Upper lobe of right lung (tissue), 1 donor: ENCODE results near the gene ZNF646. TPM values are rescaled to one million over a fixed set of nuclear protein-coding genes. Genes with fewer than 3 reads are reported as not detected.
A peak's percentile ranks its signal among the peaks of the same experiment; 100 is the strongest.
"Not testable (repeated sequence)": the region's sequence is repeated elsewhere in the genome, so short reads cannot be mapped to it uniquely, and the experiment has no call there.

ENCODE experiments used
- ATAC-seq: fragments of 200-7000 bp; cut with Tn5 transposase; one replicate; pipeline ENCODE4 v1.9.1; 2020; ENCODE audit warnings: mild to moderate bottlenecking, moderate library complexity
- DNase-seq: peaks from one replicate; pipeline ENCODE4 v3.0.0-alpha.2; 2020
- H3K27ac ChIP-seq: fragments of 200-600 bp; one replicate; pipeline ENCODE4 v1.8.0; 2022
- H3K27me3 ChIP-seq: fragments of 200-600 bp; one replicate; pipeline ENCODE4 v1.8.0; 2022; ENCODE audit warnings: mild to moderate bottlenecking
- H3K36me3 ChIP-seq: fragments of 200-600 bp; one replicate; pipeline ENCODE4 v1.8.0; 2022
- H3K4me1 ChIP-seq: fragments of 200-600 bp; one replicate; pipeline ENCODE4 v1.8.0; 2022
- H3K4me3 ChIP-seq: fragments of 200-600 bp; one replicate; pipeline ENCODE4 v1.8.0; 2022; ENCODE audit warnings: mild to moderate bottlenecking
- H3K9me3 ChIP-seq: fragments of 200-600 bp; one replicate; pipeline ENCODE4 v1.8.0; 2022
- CTCF ChIP-seq: fragments of 200-600 bp; IDR thresholded peaks from one replicate; pipeline ENCODE4 v1.8.0; 2022; ENCODE audit warnings: antibody characterized with exemption
- intact Hi-C: fragments of 100-400 bp; cut with DNase I; formaldehyde crosslinking; loops from one replicate; pipeline ENCODE4 v1.11.0; 2022
- total RNA-seq: library from RNA; stranded (reverse); fragmentation: NEBNext Ultra II Directional; extraction: Animal tissue kit (Norgen Biotek cat#: 25700); gene quantifications from one replicate; pipeline ENCODE4 v1.2.1, GENCODE V29; 2021
- donor health status: DM: no; HTN: yes; CAD: no; lungs with severe emphysema.

Gene ZNF646
- total RNA-seq, 1 donor from 2014 or later = 20.6 TPM

- H3K27me3 ChIP-seq = no peaks in the 10 kb centered on the region
- no peak for ATAC-seq
- H3K36me3 ChIP-seq = peaks cover 11% of the 10 kb centered on the region
- H3K27ac ChIP-seq = no peak overlapping the region
- no peak for TF ChIP-seq CTCF
- H3K9me3 ChIP-seq = no peaks in the 10 kb centered on the region
- no peak for DNase-seq
- H3K4me3 ChIP-seq = no peak overlapping the region
- peaks cover 18% of the 10 kb centered on the region for H3K4me1 ChIP-seq
- intact Hi-C loops = no loop called here
Observed at GRCh38 chr16:31092330-31092729, 18.1 kb downstream of the ZNF646 start.

- H3K36me3 ChIP-seq = peaks cover 11% of the 10 kb centered on the region
- DNase-seq (no peak), ATAC-seq (no peak)
- intact Hi-C loops = no loop called here
- H3K4me3 ChIP-seq = peak overlapping the region; percentile 93
- no peak overlapping the region for H3K27ac ChIP-seq
- no peak for TF ChIP-seq CTCF
- no peaks in the 10 kb centered on the region for H3K9me3 ChIP-seq
- H3K4me1 ChIP-seq = peaks cover 18% of the 10 kb centered on the region
- no peaks in the 10 kb centered on the region for H3K27me3 ChIP-seq
Observed at GRCh38 chr16:31093132-31093703, 19.0 kb downstream of the ZNF646 start.

GRCh38 chr16:31094088-31094423, 19.8 kb downstream of the ZNF646 start:
- peak overlapping the region; percentile 80 for H3K27ac ChIP-seq
- no peaks in the 10 kb centered on the region for H3K9me3 ChIP-seq
- TF ChIP-seq CTCF = no peak
- peak overlapping the region; percentile 93 for H3K4me3 ChIP-seq
- H3K36me3 ChIP-seq = peaks cover 11% of the 10 kb centered on the region
- no peak for ATAC-seq
- peaks cover 18% of the 10 kb centered on the region for H3K4me1 ChIP-seq
- no peaks in the 10 kb centered on the region for H3K27me3 ChIP-seq
- DNase-seq = no peak
- intact Hi-C loops = no loop called here

- TF ChIP-seq CTCF = no peak
- intact Hi-C loops = no loop called here
- Histone ChIP-seq H3K4me3 (peak within 1 kb of the TSS; percentile 93), H3K9me3 (no peaks in the 10 kb centered on the region), H3K27ac (peak within 1 kb of the TSS; percentile 80), H3K27me3 (no peaks in the 10 kb centered on the region), H3K36me3 (peaks cover 11% of the 10 kb centered on the region), H3K4me1 (peaks cover 18% of the 10 kb centered on the region)
- ATAC-seq (peak; percentile 96), DNase-seq (peak; percentile 97)
Observed at GRCh38 chr16:31094424-31095120, 20.4 kb downstream of the ZNF646 start, which contains the start of gene VKORC1. VKORC1 (minus strand) TSS chr16:31094797; CDS start chr16:31094729, 68 bp downstream.

- intact Hi-C loops = no loop called here
- DNase-seq (no peak), ATAC-seq (no peak)
- Histone ChIP-seq H3K4me1 (peaks cover 10% of the 10 kb centered on the region), H3K9me3 (no peaks in the 10 kb centered on the region), H3K36me3 (no peaks in the 10 kb centered on the region), H3K27me3 (no peaks in the 10 kb centered on the region), H3K4me3 (no peak overlapping the region), H3K27ac (no peak overlapping the region)
- no peak for TF ChIP-seq CTCF
Observed at GRCh38 chr16:31099860-31100638, 25.8 kb downstream of the ZNF646 start.

GRCh38 chr16:31100876-31101641, 26.8 kb downstream of the ZNF646 start:
- intact Hi-C loops, H3K4me3 ChIP-seq, H3K36me3 ChIP-seq, H3K4me1 ChIP-seq, H3K9me3 ChIP-seq, DNase-seq, ATAC-seq, H3K27me3 ChIP-seq, H3K27ac ChIP-seq: not testable (repeated sequence)
